Mucosa of stomach (tissue), 1 donor: ENCODE data around the gene CFB.
"Not testable (repeated sequence)": the region's sequence is repeated elsewhere in the genome, so short reads cannot be mapped to it uniquely, and the experiment has no call there.

Source experiments
- H3K27me3 ChIP-seq: one replicate; pipeline ENCODE4 v1.7.0; 2013; ENCODE audit warnings: mild to moderate bottlenecking, low read length; ENCODE audit not compliant: control insufficient read depth, insufficient read depth
- H3K36me3 ChIP-seq: one replicate; pipeline ENCODE4 v1.7.0; 2013; ENCODE audit warnings: low read length; ENCODE audit not compliant: control insufficient read depth, insufficient read depth
- H3K4me1 ChIP-seq: one replicate; pipeline ENCODE4 v1.7.0; 2013; ENCODE audit warnings: mild to moderate bottlenecking, low read length; ENCODE audit not compliant: control insufficient read depth, insufficient read depth
- H3K4me3 ChIP-seq: one replicate; pipeline ENCODE4 v1.7.0; 2013; ENCODE audit warnings: low read length
- H3K9ac ChIP-seq: one replicate; pipeline ENCODE4 v1.7.0; 2013; ENCODE audit warnings: mild to moderate bottlenecking, low read length, moderate library complexity
- H3K9me3 ChIP-seq: one replicate; pipeline ENCODE4 v1.7.0; 2013; ENCODE audit warnings: mild to moderate bottlenecking, low read length, moderate library complexity; ENCODE audit not compliant: control insufficient read depth
- donor health status: Pancreatic carcinoma.

CFB gene

GRCh38 chr6:31969712-31970603, 24.1 kb downstream of the CFB start:
- peaks cover 20% of the 10 kb centered on the region for H3K4me1 ChIP-seq
- H3K36me3 ChIP-seq = peaks cover 7% of the 10 kb centered on the region
- no peaks in the 10 kb centered on the region for H3K9me3 ChIP-seq
- no peak overlapping the region for H3K9ac ChIP-seq
- no peaks in the 10 kb centered on the region for H3K27me3 ChIP-seq
- no peak overlapping the region for H3K4me3 ChIP-seq

GRCh38 chr6:31970604-31971271, 24.8 kb downstream of the CFB start:
- no peaks in the 10 kb centered on the region for H3K9me3 ChIP-seq
- peaks cover 20% of the 10 kb centered on the region for H3K4me1 ChIP-seq
- H3K36me3 ChIP-seq = peaks cover 7% of the 10 kb centered on the region
- H3K9ac ChIP-seq = peak overlapping the region; percentile 94
- H3K27me3 ChIP-seq = no peaks in the 10 kb centered on the region
- peak overlapping the region; percentile 59 for H3K4me3 ChIP-seq

DNA sequence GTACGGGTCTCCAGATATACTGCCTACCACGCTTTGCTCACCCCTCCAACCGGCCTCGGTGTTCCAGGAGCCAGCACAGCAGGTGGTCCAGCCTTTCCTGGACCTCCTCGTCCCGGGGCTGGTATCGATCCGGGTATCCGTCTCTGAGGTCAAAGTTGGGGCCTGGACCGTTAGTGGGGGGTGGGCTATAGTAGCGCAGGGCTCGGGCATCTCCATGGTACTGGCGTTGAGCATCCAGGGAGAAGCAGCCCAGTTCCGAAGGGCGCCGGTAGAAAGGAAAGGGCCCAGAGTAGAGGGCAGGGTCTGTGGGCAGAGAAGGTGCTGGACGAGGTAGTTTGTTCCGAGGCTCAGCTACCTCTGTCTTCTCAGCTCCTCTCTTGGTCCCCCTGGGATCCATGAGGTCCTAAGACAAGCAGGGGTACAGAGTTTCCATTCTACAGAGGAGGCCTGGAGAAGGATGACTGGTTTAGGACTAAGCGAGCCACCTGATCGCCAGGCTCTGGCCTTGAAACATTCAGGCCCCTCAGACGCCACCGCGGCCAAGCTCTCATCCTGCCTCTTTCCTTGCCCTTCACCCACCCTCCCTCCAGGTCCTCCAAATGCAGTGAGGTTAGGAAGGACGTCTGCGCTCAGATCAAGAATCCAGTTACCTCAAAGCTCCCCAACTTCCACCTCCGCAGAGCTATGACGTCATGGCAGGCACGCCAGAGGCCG, 25.5 kb downstream of the CFB start:
- H3K4me3 ChIP-seq = peak overlapping the region; percentile 59
- H3K36me3 ChIP-seq = peaks cover 7% of the 10 kb centered on the region
- H3K9me3 ChIP-seq = no peaks in the 10 kb centered on the region
- H3K4me1 ChIP-seq = peaks cover 20% of the 10 kb centered on the region
- no peaks in the 10 kb centered on the region for H3K27me3 ChIP-seq
- peak overlapping the region; percentile 94 for H3K9ac ChIP-seq

DNA sequence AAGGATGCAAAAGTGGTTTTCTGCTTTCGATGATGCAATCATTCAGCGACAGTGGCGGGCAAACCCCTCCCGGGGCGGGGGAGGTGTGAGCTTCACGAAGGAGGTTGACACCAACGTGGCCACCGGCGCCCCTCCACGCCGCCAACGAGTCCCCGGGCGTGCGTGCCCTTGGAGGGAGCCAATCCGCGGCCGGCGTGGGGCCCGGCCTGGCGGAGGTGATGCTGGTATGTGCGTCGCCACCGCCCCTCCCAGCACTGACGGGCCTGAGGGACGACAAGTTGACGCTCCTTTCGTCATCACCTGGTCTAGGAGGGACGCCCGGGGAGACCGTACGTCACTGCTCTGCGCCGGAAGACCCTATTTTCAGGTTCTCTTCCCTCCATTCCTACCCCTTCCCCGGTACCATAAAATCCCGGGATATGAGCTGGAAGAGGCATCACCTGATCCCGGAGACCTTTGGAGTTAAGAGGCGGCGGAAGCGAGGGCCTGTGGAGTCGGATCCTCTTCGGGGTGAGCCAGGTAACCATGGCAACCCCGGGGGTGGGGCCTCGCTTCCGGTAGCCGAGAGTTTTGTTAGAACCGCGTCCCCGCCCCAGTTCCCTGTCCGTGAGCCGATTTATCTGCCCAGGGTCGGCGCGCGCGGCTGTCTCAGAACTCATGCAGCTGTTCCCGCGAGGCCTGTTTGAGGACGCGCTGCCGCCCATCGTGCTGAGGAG, 26.3 kb downstream of the CFB start, which contains the start of gene DXO:
Gene DXO, minus strand, starts transcription at position 146 of the 716 bp plus-strand sequence. CDS start 463 bp downstream, outside the sequence.
- Histone ChIP-seq H3K9ac (peak within 1 kb of the TSS; percentile 94), H3K4me1 (peaks cover 20% of the 10 kb centered on the region), H3K9me3 (no peaks in the 10 kb centered on the region), H3K36me3 (peaks cover 7% of the 10 kb centered on the region), H3K4me3 (peak within 1 kb of the TSS; percentile 59), H3K27me3 (no peaks in the 10 kb centered on the region)

DNA sequence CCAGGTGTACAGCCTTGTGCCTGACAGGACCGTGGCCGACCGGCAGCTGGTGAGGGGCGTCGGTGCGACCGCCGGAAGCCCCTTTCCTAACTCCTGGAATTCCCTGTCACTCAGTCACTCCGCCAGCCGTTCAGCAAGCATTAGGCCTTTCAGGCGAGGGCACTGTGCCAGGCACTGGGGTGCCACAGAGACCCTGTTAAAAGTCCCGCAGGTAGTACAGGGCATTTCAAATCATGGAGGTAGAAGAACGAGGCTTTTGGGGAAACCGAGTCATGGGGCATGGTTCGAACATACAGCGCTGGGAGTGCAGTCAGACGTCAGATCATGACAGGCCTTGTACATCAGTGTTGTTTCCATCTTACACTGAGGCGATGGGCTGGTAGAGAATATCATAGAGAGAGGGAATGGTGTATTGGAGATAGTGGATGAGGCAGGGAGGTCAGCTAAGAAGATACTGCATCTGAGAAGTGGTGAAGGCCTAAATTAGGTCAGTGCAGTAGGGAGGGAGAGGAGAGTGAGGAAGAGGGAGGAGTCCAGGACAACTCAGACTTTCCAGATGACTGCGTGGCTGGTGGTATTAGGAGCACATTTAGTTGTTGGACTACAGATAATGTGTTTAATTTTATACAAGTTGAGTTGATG, 26.9 kb downstream of the CFB start:
- Histone ChIP-seq H3K9ac (peak overlapping the region; percentile 94), H3K27me3 (no peaks in the 10 kb centered on the region), H3K4me1 (peaks cover 20% of the 10 kb centered on the region), H3K4me3 (peak overlapping the region; percentile 59), H3K36me3 (peaks cover 3% of the 10 kb centered on the region), H3K9me3 (no peaks in the 10 kb centered on the region)

GRCh38 chr6:31976065-31976464, 30.2 kb downstream of the CFB start:
- not testable (repeated sequence) for H3K4me3 ChIP-seq, H3K9me3 ChIP-seq, H3K36me3 ChIP-seq, H3K9ac ChIP-seq, H3K27me3 ChIP-seq
- peaks cover 13% of the 10 kb centered on the region for H3K4me1 ChIP-seq

DNA sequence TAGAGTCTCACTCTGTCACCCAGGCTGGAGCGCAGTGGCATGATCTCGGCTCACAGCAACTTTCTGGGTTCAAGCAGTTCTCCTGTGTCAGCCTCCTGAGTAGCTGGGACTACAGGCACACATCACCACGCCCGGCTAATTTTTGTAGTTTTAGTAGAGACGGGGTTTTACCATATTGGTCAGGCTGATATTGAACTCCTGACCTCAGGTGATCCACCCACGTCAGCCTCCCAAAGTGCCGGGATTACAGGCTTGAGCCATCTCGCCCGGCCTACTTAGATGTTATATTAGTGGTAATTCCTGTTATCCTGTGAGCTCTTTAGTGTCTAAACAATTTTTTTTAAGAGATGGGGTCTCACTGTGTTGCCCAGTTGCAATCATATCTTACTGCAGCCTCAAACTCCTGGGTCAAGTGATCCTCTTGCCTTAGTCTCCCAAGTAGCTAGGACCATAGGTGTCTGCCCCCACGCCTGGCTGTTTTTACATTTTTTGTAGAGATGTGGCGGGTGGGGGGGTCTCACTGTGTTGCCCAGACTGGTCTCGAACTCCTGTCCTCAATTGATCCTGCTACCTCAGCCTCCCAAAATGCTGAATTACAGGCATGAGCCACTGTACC, 32.0 kb downstream of the CFB start:
- no peaks in the 10 kb centered on the region for H3K27me3 ChIP-seq
- H3K4me3 ChIP-seq = no peak overlapping the region
- peaks cover 4% of the 10 kb centered on the region for H3K4me1 ChIP-seq
- no peak overlapping the region for H3K9ac ChIP-seq
- no peaks in the 10 kb centered on the region for H3K9me3 ChIP-seq
- no peaks in the 10 kb centered on the region for H3K36me3 ChIP-seq

- H3K36me3 ChIP-seq = no peaks in the 10 kb centered on the region
- H3K4me1 ChIP-seq = no peaks in the 10 kb centered on the region
- no peak overlapping the region for H3K4me3 ChIP-seq
- H3K9ac ChIP-seq = no peak overlapping the region
- no peaks in the 10 kb centered on the region for H3K27me3 ChIP-seq
- H3K9me3 ChIP-seq = no peaks in the 10 kb centered on the region
Observed at GRCh38 chr6:31978831-31979230, 32.9 kb downstream of the CFB start.

GRCh38 chr6:31979238-31979898, 33.5 kb downstream of the CFB start:
- Histone ChIP-seq H3K9ac (no peak overlapping the region), H3K36me3 (no peaks in the 10 kb centered on the region), H3K9me3 (no peaks in the 10 kb centered on the region), H3K4me3 (no peak overlapping the region), H3K27me3 (no peaks in the 10 kb centered on the region), H3K4me1 (no peaks in the 10 kb centered on the region)

GRCh38 chr6:31980195-31980876, 34.4 kb downstream of the CFB start:
- H3K4me3 ChIP-seq, H3K9me3 ChIP-seq: not testable (repeated sequence)

More at GRCh38 chr6:31980195-31980876, 34.4 kb downstream of the CFB start:
- not testable (repeated sequence) for H3K4me1 ChIP-seq, H3K9ac ChIP-seq, H3K27me3 ChIP-seq, H3K36me3 ChIP-seq
